Smooth muscle cell (in vitro differentiated cells): ENCODE results near the gene CORO2B. TPM values are rescaled to one million over a fixed set of nuclear protein-coding genes. Genes with fewer than 3 reads are reported as not detected.
"Not testable (repeated sequence)": the region's sequence is repeated elsewhere in the genome, so short reads cannot be mapped to it uniquely, and the experiment has no call there.

Experiments
- DNase-seq: peaks from one replicate; lab custom pipeline; 2025; ENCODE audit not compliant: unreplicated experiment; lab: John Stamatoyannopoulos, UW
- H2AFZ ChIP-seq: fragments of 200-600 bp; sonication (generic); 2 replicates; pipeline ENCODE4 v1.6.0; 2016; ENCODE audit warnings: antibody characterized with exemption, low read depth, mild to moderate bottlenecking
- H3F3A ChIP-seq: fragments of 200-600 bp; sonication (generic); 2 replicates; pipeline ENCODE4 v1.6.0; 2017; ENCODE audit warnings: antibody characterized with exemption, low read depth
- H3K27ac ChIP-seq: fragments of 200-600 bp; sonication (generic); 2 replicates; pipeline ENCODE4 v1.5.1; 2016; ENCODE audit warnings: low read depth, mild to moderate bottlenecking
- H3K27me3 ChIP-seq: fragments of 200-600 bp; sonication (generic); 2 replicates; pipeline ENCODE4 v1.6.1; 2016; ENCODE audit warnings: low read depth, mild to moderate bottlenecking
- H3K36me3 ChIP-seq: fragments of 200-600 bp; sonication (generic); 2 replicates; pipeline ENCODE4 v1.5.1; 2016; ENCODE audit warnings: low read depth
- H3K4me1 ChIP-seq: fragments of 200-600 bp; sonication (generic); 2 replicates; pipeline ENCODE4 v1.5.1; 2016; ENCODE audit warnings: low read depth
- H3K4me2 ChIP-seq: fragments of 200-600 bp; sonication (generic); 2 replicates; pipeline ENCODE4 v1.6.0; 2016; ENCODE audit warnings: mild to moderate bottlenecking
- H3K4me3 ChIP-seq: fragments of 200-600 bp; sonication (generic); 2 replicates; pipeline ENCODE4 v1.5.1; 2016; ENCODE audit warnings: mild to moderate bottlenecking
- H3K79me2 ChIP-seq: fragments of 200-600 bp; sonication (generic); 2 replicates; pipeline ENCODE4 v1.6.0; 2016; ENCODE audit warnings: low read depth, mild to moderate bottlenecking
- H3K9ac ChIP-seq: fragments of 200-600 bp; sonication (generic); 2 replicates; pipeline ENCODE4 v1.6.0; 2016; ENCODE audit warnings: low read depth
- H3K9me3 ChIP-seq: fragments of 200-600 bp; sonication (generic); replicated peaks from 2 replicates; pipeline ENCODE4 v1.5.1; 2016; ENCODE audit warnings: low read depth
- H4K20me1 ChIP-seq: fragments of 200-600 bp; sonication (generic); 2 replicates; pipeline ENCODE4 v1.6.0; 2016; ENCODE audit warnings: low read depth
- WGBS: methylation state at CpG from one replicate; pipeline ENCODE4 v1.1.7; 2016; ENCODE audit warnings: low lambda C conversion rate; 5-methylcytosine and 5-hydroxymethylcytosine counted together
- polyA plus RNA-seq: library from polyadenylated mRNA; unstranded; fragments of >200 nt; fragmentation: Nextera tagmentation; extraction: Ambion mirVana; gene quantifications from 2 replicates; pipeline ENCODE4 v1.2.1, GENCODE V29; 2016
- total RNA-seq: library from RNA; depleted of rRNA; stranded (reverse); fragments of >200 nt; gene quantifications from 2 replicates; pipeline ENCODE4 v1.2.3, GENCODE V29; 2014
- TF ChIP-seq, protein P1 (sequence below): fragments of 200-600 bp; sonication (generic); IDR thresholded peaks from 2 replicates; pipeline ENCODE4 v1.5.1; 2017; ENCODE audit warnings: borderline replicate concordance, mild to moderate bottlenecking, antibody characterized with exemption; ENCODE audit not compliant: insufficient read depth, poor library complexity, severe bottlenecking

The CORO2B gene
- total and polyA plus RNA-seq, 2 experiments from 2014 or later: 0.47 to 0.49 TPM

DNA sequence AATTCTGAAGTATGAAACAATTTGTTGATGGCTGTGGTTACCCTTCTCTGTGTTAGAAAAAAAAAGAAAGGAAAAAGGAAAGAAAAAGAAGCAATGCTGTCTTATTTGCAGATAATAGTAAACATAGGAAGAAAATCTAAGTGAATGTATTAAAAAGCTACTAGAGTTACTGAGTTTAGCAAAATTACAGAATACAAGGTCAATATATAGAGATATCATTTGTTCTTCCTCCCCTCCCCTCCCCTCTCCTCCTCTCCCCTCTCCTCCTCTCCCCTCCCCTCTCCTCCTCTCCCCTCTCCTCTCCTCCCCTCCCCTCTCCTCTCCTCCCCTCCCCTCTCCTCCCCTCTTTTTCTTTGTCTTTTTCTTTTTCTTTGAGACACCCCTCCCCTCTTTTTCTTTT, 172.8 kb downstream of the CORO2B start:
- no peak overlapping the region for H3K4me2 ChIP-seq
- no peaks in the 10 kb centered on the region for H3K79me2 ChIP-seq
- H3K9me3 ChIP-seq: no peaks in the 10 kb centered on the region
- H2AFZ ChIP-seq: no peak overlapping the region
- H3K27me3 ChIP-seq: no peaks in the 10 kb centered on the region
- H3K27ac ChIP-seq: no peak overlapping the region
- H3K4me1 ChIP-seq: no peaks in the 10 kb centered on the region
- H3K4me3 ChIP-seq: no peak overlapping the region
- TF ChIP-seq, protein P1, sequence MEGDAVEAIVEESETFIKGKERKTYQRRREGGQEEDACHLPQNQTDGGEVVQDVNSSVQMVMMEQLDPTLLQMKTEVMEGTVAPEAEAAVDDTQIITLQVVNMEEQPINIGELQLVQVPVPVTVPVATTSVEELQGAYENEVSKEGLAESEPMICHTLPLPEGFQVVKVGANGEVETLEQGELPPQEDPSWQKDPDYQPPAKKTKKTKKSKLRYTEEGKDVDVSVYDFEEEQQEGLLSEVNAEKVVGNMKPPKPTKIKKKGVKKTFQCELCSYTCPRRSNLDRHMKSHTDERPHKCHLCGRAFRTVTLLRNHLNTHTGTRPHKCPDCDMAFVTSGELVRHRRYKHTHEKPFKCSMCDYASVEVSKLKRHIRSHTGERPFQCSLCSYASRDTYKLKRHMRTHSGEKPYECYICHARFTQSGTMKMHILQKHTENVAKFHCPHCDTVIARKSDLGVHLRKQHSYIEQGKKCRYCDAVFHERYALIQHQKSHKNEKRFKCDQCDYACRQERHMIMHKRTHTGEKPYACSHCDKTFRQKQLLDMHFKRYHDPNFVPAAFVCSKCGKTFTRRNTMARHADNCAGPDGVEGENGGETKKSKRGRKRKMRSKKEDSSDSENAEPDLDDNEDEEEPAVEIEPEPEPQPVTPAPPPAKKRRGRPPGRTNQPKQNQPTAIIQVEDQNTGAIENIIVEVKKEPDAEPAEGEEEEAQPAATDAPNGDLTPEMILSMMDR: no peak
- H3K36me3 ChIP-seq: no peaks in the 10 kb centered on the region
- no peaks in the 10 kb centered on the region for H4K20me1 ChIP-seq
- no peak for DNase-seq
- H3F3A ChIP-seq: no peaks in the 10 kb centered on the region
- H3K9ac ChIP-seq: no peak overlapping the region

DNA sequence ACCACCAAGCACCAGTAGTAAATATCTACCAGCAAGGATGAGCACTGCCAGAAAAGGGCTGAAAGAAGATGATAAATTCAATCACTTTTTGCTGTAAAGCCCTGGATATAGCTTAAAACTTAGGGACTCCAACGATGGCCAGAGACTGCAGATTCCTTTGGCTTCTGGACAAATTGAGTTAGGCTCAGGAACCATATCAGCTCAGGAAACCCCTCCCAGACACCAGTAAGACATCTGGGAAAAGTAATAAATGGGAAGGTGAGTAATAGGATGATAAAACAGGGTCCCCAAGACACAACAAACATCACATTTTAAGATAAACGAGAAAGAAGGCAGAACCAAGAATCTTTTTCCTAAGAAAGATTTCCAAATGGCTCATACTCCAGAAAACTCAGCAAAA, 176.9 kb downstream of the CORO2B start:
- no peak for DNase-seq
- no peaks in the 10 kb centered on the region for H3K9me3 ChIP-seq
- H4K20me1 ChIP-seq: no peaks in the 10 kb centered on the region
- H3F3A ChIP-seq: no peaks in the 10 kb centered on the region
- no peak overlapping the region for H2AFZ ChIP-seq
- no peak overlapping the region for H3K4me3 ChIP-seq
- H3K27me3 ChIP-seq: no peaks in the 10 kb centered on the region
- no peaks in the 10 kb centered on the region for H3K79me2 ChIP-seq
- H3K4me1 ChIP-seq: no peaks in the 10 kb centered on the region
- TF ChIP-seq, protein P1: no peak
- 55% methylated on average over 2 of the region's 2 CpGs for WGBS
- H3K9ac ChIP-seq: no peak overlapping the region
- H3K27ac ChIP-seq: no peak overlapping the region
- no peaks in the 10 kb centered on the region for H3K36me3 ChIP-seq
- no peak overlapping the region for H3K4me2 ChIP-seq

DNA sequence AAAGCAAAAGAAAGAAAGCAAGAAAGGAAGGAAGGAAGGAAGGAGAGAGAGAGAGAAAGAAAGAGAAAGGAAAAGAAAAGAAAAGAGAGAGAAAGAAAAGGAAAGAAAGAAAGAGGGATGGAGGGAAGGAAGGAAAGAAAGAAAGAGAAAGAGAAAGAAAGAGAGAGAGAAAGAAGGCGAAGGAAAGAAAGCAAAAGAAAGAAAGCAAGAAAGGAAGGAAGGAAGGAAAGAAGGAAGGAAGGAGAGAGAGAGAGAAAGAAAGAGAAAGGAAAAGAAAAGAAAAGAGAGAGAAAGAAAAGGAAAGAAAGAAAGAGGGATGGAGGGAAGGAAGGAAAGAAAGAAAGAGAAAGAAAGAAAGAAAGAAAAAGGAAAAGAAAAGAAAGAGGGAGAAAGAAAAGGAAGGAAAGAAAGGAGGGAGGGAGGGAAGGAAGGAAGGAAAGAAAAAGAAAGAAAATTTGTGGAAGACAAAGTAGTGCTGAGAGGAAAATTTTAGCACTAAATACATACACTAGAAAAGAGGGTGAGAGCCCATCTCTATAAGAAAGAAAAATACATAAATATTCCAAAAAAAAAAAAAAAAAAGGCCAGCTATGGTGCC, 181.3 kb downstream of the CORO2B start:
- WGBS: 91% methylated on average over 1 of the region's 1 CpG

DNA sequence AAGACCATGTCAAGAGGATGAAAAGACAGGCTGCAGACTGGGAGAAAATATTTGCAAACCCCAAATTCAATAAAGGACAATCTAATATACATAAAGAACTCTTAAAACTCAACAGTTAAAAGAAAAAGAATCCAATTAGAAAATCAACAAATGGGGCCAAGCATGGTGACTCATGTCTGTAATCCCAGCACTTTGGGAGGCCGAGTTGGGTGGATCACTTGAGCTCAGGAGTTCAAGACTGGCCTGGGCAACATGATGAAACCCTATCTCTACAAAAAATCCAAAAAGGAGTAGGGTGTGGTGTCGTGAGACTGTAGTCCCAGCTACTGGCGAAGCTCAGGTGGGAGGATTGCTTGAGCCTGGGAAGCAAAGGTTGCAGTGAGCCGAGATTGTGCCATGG, 184.3 kb downstream of the CORO2B start:
- no peak overlapping the region for H3K27ac ChIP-seq
- H3K36me3 ChIP-seq: no peaks in the 10 kb centered on the region
- H3K4me1 ChIP-seq: no peaks in the 10 kb centered on the region
- H3K4me3 ChIP-seq: no peak overlapping the region
- H3K9ac ChIP-seq: no peak overlapping the region
- TF ChIP-seq, protein P1: no peak
- no peaks in the 10 kb centered on the region for H3K9me3 ChIP-seq
- DNase-seq: no peak
- H2AFZ ChIP-seq: no peak overlapping the region
- no peaks in the 10 kb centered on the region for H4K20me1 ChIP-seq
- H3K27me3 ChIP-seq: no peaks in the 10 kb centered on the region
- no peak overlapping the region for H3K4me2 ChIP-seq
- WGBS: 75% methylated on average over 4 of the region's 4 CpGs
- no peaks in the 10 kb centered on the region for H3F3A ChIP-seq
- no peaks in the 10 kb centered on the region for H3K79me2 ChIP-seq

More for the DNA sequence above, 181.3 kb downstream of the CORO2B start:
- not testable (repeated sequence) for H3K4me1 ChIP-seq, H3K27ac ChIP-seq, H3K27me3 ChIP-seq, H3K4me3 ChIP-seq, H3K36me3 ChIP-seq, H3K4me2 ChIP-seq, H3K9me3 ChIP-seq, DNase-seq, H2AFZ ChIP-seq, H3F3A ChIP-seq, H3K9ac ChIP-seq, H3K79me2 ChIP-seq, H4K20me1 ChIP-seq
